Naive B cell (primary cell): ENCODE results near the gene LCNL1. TPM values are rescaled to one million over a fixed set of nuclear protein-coding genes. Genes with fewer than 3 reads are reported as not detected.

Experiments used
- ATAC-seq, 2 donors: fragments of 150-1000 bp; cut with Tn5 transposase; 2 replicates each; pipeline ENCODE4 v1.10.0; 2021; ENCODE audit warnings: low read depth in 2 of 2, mild to moderate bottlenecking in 2 of 2, moderate library complexity in 2 of 2
- DNase-seq: peaks from one replicate; pipeline ENCODE4 v3.0.0; 2022
- H3K27ac Mint-ChIP-seq, 6 donors: one replicate each; pipeline ENCODE4 v1.8.0; 2020 to 2022; ENCODE audit warnings: mild to moderate bottlenecking in 6 of 6, mixed read lengths in 6 of 6, moderate library complexity in 5 of 6, inconsistent platforms in 2 of 6
- H3K27me3 Mint-ChIP-seq, 3 donors: one replicate each; pipeline ENCODE4 v1.8.0; 2021 to 2022; ENCODE audit warnings: mixed read lengths in 3 of 3, mild to moderate bottlenecking in 1 of 3
- H3K36me3 Mint-ChIP-seq, 2 donors: one replicate each; pipeline ENCODE4 v1.8.0; 2020 to 2022; ENCODE audit warnings: mixed read lengths in 2 of 2, inconsistent platforms in 1 of 2, mild to moderate bottlenecking in 1 of 2
- H3K4me1 Mint-ChIP-seq, 3 donors: one replicate each; pipeline ENCODE4 v1.8.0; 2020 to 2022; ENCODE audit warnings: mixed read lengths in 3 of 3, inconsistent platforms in 1 of 3, mild to moderate bottlenecking in 1 of 3, moderate library complexity in 1 of 3
- H3K4me3 Mint-ChIP-seq, 8 donors: one replicate each; pipeline ENCODE4 v1.8.0; 2020 to 2022; ENCODE audit warnings: mild to moderate bottlenecking in 8 of 8, mixed read lengths in 8 of 8, moderate library complexity in 8 of 8, inconsistent platforms in 2 of 8
- H3K9me3 Mint-ChIP-seq, 7 donors: one replicate each; pipeline ENCODE4 v1.8.0; 2020 to 2022; ENCODE audit warnings: mixed read lengths in 7 of 7, mild to moderate bottlenecking in 5 of 7, inconsistent platforms in 2 of 7, moderate library complexity in 1 of 7
- polyA plus RNA-seq, 6 donors: library from polyadenylated mRNA; unstranded; fragments of 300-500 nt; fragmentation: Illumina TruSeq; gene quantifications; one replicate each; pipeline ENCODE4 v1.2.3, GENCODE V29; 2021; ENCODE audit warnings: low read depth in 6 of 6

The LCNL1 gene
- polyA plus RNA-seq, 6 donors from 2014 or later: not detected

DNA sequence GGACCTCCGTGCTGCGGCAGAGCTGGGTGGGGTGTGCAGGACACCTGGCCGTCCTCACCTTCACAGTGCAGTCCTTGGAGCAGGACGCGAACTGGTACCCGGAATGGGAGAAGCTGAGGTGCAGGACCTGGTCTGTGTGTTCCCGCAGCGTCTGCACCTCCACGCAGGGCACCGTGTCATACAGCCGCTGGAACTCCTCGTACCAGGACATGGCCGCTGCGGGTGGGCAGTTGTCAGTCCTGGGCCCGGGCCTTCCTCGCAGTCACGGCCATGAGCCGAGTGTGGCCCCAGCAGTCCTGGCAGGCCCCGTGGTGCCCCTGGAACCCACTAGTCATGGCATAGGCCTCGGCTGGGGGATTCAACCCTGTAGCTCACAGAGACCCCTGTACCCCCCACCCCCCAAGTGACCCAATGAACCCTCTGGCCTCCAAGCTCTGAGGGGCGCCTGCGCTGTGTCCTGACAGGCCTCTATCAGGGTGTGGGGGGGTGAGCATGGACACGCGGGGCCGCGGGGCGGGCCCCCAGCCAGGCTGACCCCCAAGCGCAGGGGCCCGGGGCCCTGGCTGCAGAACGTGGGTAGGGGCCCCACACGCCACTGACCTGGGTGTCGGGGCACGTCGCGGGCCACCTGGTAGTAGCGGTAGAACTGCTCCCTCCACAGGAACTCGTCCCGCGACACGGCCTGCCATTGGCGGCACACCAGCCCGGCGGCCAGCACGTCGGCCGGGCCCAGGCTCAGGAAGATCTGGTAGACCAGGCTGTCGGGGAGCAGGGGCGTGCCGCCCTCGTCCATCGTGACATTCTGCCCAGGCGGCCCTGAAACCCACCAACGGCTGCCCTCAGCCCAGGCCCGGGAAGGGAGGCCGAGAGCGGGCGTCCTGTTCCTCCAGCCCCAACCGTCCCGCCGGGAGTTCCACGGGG, 39.2 kb upstream of the LCNL1 start:
- peak; percentile 18 for DNase-seq
- peak overlapping the region in 3 of 6 donors; percentile 47 to 69 (median 62) for H3K27ac Mint-ChIP-seq

DNA sequence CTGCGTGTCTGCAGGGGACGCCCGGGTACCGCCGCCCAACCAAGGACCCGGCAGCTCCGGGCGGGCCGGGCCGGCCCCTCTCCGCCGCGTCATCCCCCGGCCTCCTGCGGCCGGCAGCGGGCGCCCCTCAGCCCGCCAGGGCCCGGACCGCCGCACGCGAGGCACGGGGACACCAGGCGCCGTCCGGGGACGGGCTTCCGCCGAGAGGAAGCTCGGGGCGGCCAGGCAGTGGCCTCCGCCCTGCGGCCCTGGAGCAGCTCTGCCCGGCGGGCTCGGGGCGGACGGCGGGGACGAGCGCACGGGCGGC, 38.6 kb upstream of the LCNL1 start:
- peaks cover under 1 to 4% of the 10 kb centered on the region in 2 donors for H3K36me3 Mint-ChIP-seq
- H3K4me3 Mint-ChIP-seq: peak overlapping the region in 4 of 8 donors; percentile 74 to 91 (median 78)
- H3K9me3 Mint-ChIP-seq: no peaks in the 10 kb centered on the region
- DNase-seq: no peak
- H3K27me3 Mint-ChIP-seq: no peaks in the 10 kb centered on the region
- peak; percentile 42 to 49 for ATAC-seq
- peak overlapping the region in 1 of 6 donors; percentile 47 for H3K27ac Mint-ChIP-seq
- H3K4me1 Mint-ChIP-seq: peaks cover 6 to 10% (median 10%) of the 10 kb centered on the region in 3 donors

More for the DNA sequence above, 39.2 kb upstream of the LCNL1 start:
- Mint-ChIP-seq H3K4me1 (peaks cover 6 to 13% (median 8%) of the 10 kb centered on the region in 3 donors), H3K36me3 (peaks cover 4 to 6% of the 10 kb centered on the region in 2 donors), H3K9me3 (no peaks in the 10 kb centered on the region), H3K27me3 (no peaks in the 10 kb centered on the region), H3K4me3 (peak overlapping the region; percentile 65 to 91 (median 77))
- peak; percentile 6 to 16 for ATAC-seq

DNA sequence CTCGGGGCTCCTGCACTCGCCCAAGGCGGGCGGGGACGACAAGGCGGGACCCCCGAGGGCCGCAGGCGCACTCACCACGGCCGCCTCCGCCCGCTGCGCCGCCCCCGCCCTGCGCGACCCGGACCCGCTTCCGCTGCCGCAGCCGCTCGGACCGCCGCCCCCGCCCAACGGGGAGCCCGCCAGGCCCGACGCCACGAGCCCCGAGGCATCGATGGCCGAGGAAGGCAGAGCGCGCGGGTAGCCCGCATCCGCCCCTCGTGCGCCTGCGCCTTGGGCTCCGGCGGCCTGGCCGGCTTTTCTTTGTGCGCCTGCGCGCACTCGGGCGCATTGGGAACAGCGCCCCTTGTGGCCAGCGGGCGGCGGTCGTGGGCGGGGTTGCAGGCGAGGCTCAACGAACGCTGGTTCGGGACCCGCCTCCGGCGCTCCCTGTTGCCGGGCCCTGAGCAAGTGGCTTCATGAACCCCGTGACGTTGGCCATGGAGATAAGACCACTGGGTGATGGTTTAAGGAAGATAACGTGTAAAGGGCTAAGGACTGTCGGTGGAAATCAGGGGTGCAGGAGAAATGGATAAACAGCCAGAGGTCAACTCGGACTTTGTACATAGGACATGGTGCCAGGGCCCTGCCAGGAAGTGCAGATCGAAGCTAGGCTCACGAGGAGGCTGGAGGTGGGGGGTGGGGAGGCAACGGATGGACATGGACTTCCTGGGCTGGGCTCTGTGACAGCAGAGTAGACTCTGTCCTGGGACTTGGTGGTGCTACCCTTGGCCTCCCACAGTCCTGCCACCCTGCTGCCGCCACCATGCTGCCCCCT, 38.1 kb upstream of the LCNL1 start, which contains the start of the genes C8G and FBXW5:
Gene C8G (plus strand): TSS at position 725 of the 814 bp plus-strand sequence. CDS start 78 bp downstream, at position 803.
Gene FBXW5 (minus strand): TSS at position 220 of the 814 bp plus-strand sequence. CDS start 655 bp downstream, outside the sequence.
- H3K27ac Mint-ChIP-seq: peak within 1 kb of the TSS in 5 of 6 donors; percentile 49 to 96 (median 87)
- peak; percentile 81 to 84 for ATAC-seq
- H3K4me1 Mint-ChIP-seq: peaks cover 8 to 10% (median 10%) of the 10 kb centered on the region in 3 donors

DNA sequence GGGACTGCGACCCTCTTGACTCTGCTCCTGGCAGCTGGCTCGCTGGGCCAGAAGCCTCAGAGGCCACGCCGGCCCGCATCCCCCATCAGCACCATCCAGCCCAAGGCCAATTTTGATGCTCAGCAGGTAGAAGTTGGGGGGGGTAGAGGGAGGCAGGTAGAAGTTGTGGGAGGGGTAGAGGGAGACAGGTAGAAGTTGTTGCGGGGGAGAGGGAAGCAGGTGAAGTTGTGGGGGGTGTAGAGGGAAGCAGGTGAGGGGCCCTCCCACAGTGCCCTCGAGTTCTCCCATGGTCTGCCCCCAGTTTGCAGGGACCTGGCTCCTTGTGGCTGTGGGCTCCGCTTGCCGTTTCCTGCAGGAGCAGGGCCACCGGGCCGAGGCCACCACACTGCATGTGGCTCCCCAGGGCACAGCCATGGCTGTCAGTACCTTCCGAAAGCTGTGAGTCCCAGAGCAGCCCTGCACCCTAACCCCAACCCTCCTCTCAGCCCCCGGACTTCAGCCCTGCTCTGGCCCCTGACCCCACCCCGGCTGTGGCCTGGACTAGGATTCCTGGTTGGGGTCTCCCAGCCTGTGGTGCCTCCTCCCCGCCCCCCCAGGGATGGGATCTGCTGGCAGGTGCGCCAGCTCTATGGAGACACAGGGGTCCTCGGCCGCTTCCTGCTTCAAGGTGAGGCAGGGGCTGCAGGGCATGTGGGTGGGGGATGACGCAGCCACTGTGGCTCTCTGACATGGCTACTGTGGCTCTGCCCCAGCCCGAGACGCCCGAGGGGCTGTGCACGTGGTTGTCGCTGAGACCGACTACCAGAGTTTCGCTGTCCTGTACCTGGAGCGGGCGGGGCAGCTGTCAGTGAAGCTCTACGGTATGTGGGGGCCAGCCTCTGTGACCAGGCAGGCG, 37.2 kb upstream of the LCNL1 start:
- Mint-ChIP-seq H3K9me3 (no peaks in the 10 kb centered on the region), H3K27ac (no peak overlapping the region), H3K4me3 (peak overlapping the region in 3 of 8 donors; percentile 53 to 74 (median 73)), H3K27me3 (no peaks in the 10 kb centered on the region), H3K36me3 (no peaks in the 10 kb centered on the region), H3K4me1 (peaks cover 10 to 19% (median 12%) of the 10 kb centered on the region in 3 donors)
- ATAC-seq (no peak), DNase-seq (no peak)

More for the DNA sequence above, 38.1 kb upstream of the LCNL1 start, which contains the start of the genes C8G and FBXW5:
- Mint-ChIP-seq H3K4me3 (peak within 1 kb of the TSS; percentile 73 to 91 (median 80)), H3K36me3 (no peaks in the 10 kb centered on the region), H3K9me3 (no peaks in the 10 kb centered on the region), H3K27me3 (no peaks in the 10 kb centered on the region)
- DNase-seq: peak; percentile 96

DNA sequence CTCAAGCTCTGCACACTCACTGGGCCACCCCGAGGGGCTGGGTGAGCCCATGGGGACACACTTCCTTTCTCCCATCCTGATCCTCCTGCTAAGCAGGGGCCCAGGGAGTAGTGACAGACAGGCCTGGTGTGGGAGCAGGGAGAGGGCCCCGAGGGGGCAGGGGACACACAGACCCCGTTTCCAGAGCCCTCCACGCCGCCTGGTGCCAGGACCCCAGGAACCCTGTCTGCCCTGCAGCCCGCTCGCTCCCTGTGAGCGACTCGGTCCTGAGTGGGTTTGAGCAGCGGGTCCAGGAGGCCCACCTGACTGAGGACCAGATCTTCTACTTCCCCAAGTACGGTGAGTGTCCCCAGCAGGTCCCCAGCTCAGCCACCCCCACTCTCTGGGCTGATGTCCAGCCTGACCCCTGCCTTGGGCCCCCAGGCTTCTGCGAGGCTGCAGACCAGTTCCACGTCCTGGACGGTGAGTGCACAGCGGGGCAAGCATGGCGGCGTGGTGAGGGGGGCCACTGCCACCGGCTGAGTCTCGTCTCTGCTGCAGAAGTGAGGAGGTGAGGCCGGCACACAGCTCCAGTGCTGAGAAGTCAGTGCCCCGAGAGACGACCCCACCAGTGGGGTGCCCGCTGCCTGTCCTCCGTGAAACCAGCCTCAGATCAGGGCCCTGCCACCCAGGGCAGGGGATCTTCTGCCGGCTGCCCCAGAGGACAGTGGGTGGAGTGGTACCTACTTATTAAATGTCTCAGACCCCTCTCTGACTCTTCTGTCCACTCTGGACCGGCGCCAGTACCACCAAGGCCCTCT, 36.4 kb upstream of the LCNL1 start:
- Mint-ChIP-seq H3K36me3 (no peaks in the 10 kb centered on the region), H3K4me1 (peaks cover 10 to 20% (median 12%) of the 10 kb centered on the region in 3 donors), H3K4me3 (peak overlapping the region in 2 of 8 donors; percentile 6 to 53), H3K27ac (no peak overlapping the region), H3K27me3 (no peaks in the 10 kb centered on the region), H3K9me3 (no peaks in the 10 kb centered on the region)
- ATAC-seq: no peak
- DNase-seq: no peak

DNA sequence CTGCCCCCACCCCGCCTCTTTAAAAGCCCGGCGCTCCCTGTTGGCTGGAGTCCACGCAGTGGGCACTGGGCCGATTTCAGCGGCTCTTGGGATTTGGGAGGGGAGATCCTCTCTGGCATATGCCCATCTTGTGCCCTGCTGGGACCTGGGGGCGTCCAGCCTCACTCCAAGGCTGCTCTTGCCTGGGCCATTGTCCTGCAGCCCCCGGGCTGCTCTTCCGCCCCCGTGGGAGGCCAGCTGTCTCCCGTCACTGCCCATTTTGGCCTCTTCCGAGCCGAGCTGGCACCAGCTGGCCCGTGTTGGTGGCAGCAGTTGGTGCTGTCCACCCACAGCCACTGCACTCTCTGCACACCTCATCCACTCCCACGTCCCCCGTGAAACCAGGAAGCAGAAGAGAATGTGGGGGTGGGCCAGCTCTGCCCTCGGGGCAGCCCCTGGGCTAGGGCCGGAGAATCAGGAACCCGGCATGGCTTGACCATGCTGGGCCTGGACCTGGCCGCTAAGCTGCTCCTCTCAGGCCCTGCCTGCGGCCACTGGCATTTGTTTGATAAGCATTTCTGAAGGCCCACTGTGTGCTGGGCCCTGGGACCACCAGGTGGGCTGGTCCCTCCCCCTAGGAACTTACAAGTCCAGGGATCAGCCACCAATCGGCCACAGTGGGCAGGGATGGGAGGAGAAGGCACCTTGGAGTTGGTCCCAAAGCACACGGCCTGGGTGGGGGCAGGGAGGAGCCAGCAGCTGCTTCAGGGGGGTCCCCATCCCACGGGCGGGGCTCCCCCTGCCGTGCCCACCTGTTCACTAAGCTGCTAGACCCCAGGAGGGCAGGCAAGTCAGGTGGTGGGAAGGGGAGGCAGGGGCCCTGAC, 35.5 kb upstream of the LCNL1 start:
- Mint-ChIP-seq H3K36me3 (no peaks in the 10 kb centered on the region), H3K9me3 (no peaks in the 10 kb centered on the region), H3K27ac (no peak overlapping the region), H3K4me3 (peak overlapping the region in 2 of 8 donors; percentile 31 to 38), H3K4me1 (peaks cover 8 to 20% (median 10%) of the 10 kb centered on the region in 3 donors), H3K27me3 (no peaks in the 10 kb centered on the region)
- ATAC-seq (no peak), DNase-seq (no peak)

DNA sequence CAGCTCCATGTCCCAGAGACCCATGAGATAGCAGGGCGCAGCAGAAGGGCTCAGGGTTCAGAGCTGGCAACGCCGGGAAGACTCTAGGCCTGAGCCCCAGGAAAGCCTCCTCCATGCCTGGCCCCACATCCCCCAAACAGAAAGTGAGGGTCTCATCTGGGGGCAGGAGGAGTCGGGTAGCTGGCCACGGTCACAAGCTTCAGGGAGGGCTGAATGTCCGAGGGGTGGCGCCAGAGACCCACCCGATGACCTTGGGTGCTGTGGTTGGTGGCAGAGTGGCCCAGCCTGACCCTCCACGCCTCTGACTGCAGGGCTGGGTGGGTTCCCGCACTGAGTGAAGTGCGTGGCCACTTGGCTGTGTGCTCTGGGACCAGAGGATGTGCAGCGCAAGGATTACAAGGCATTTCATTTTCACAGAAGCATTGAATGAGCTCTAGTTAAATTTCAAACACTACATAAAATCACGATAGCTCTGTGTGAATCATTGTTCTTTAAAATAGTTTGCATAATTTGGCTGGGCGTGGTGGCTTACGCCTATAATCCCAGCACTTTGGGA, 34.8 kb upstream of the LCNL1 start:
- Mint-ChIP-seq H3K4me1 (peaks cover 8 to 20% (median 10%) of the 10 kb centered on the region in 3 donors), H3K4me3 (peak overlapping the region; percentile 47 to 88 (median 80)), H3K27ac (peak overlapping the region in 2 of 6 donors; percentile 57 to 90), H3K36me3 (no peaks in the 10 kb centered on the region), H3K27me3 (no peaks in the 10 kb centered on the region), H3K9me3 (no peaks in the 10 kb centered on the region)
- DNase-seq (no peak), ATAC-seq (no peak)

DNA sequence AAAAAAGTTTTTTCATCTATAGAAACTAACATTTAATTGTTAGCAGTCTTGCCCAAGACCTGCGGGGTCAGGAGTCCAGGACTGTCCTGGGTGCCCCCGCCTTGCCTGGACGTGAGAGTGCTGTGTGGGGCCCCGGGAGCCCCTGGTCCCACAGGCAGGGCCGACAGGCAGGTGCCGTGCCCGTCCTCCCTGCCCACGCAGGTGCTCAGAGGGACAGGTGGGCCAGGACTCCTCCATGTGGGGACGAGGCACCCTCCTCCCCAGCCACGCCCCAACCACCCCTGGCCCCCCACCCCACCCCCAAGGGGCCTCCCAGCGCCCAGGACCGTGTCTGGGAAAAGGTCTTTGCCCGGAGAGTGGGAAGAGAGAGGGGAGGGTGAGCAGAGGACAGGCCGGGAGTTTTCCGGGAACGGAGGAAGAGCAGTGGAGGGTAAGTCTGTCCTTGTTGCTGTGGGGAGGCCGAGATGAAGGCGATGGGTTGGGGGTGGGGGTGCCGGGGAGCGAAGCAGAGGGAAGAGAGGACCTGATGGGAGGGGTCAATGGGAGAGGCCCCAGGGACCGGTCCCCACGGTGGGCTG, 33.5 kb upstream of the LCNL1 start:
- ATAC-seq: no peak
- H3K36me3 Mint-ChIP-seq: no peaks in the 10 kb centered on the region
- H3K4me1 Mint-ChIP-seq: peaks cover 6 to 20% (median 8%) of the 10 kb centered on the region in 3 donors
- no peaks in the 10 kb centered on the region for H3K9me3 Mint-ChIP-seq
- DNase-seq: no peak
- no peaks in the 10 kb centered on the region for H3K27me3 Mint-ChIP-seq
- peak overlapping the region; percentile 75 to 93 (median 84) for H3K4me3 Mint-ChIP-seq
- peak overlapping the region in 4 of 6 donors; percentile 59 to 89 (median 83) for H3K27ac Mint-ChIP-seq

DNA sequence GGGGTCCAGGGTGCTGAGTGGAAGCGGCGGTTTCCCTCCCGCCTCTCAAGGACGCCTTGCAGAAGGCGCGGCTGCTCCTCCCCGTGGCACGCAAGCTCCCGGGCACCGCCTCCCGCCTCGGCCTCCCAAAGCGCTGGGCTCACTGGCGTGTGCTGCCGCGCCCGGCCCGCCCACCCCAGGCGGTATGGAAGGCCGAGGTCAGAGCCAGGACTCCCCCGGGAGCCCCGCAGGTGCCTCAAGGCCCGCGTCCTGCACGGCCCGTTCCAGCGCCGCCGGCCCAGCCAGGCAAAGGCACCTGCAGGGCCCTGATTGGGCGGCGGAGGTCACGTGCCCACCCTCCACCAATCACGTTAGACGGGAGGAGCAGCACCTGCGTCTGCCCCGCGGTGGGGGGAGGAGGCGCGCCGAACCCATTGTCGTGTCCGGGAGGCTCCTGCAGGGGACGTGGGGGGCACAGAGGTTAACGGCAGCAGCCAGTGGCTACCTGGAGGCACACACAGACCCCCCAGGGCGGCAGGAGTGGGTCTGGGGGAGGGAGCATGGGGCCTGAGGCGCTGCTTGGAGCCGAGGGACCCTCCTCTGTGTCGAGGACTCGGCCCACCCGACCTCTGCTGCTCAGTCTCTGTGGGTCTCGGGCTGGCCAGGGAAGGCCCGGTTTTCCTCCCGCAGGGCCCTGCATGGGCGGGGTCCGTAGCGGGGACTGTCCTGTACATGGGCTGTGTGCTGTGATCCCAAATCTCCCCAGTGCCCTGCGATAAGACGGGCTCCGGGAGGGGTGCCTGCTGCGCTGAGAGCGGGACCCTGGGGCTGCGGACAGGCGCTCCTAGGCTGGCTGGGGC, 32.8 kb upstream of the LCNL1 start:
- H3K36me3 Mint-ChIP-seq: no peaks in the 10 kb centered on the region
- H3K27ac Mint-ChIP-seq: peak overlapping the region in 5 of 6 donors; percentile 47 to 89 (median 82)
- H3K4me1 Mint-ChIP-seq: peaks cover 2 to 14% (median 4%) of the 10 kb centered on the region in 3 donors
- ATAC-seq: peak; percentile 97 to 98
- H3K9me3 Mint-ChIP-seq: no peaks in the 10 kb centered on the region
- DNase-seq: peak; percentile 95
- H3K27me3 Mint-ChIP-seq: peaks cover 0 to 6% (median 0%) of the 10 kb centered on the region in 3 donors
- H3K4me3 Mint-ChIP-seq: peak overlapping the region; percentile 80 to 93 (median 87)

DNA sequence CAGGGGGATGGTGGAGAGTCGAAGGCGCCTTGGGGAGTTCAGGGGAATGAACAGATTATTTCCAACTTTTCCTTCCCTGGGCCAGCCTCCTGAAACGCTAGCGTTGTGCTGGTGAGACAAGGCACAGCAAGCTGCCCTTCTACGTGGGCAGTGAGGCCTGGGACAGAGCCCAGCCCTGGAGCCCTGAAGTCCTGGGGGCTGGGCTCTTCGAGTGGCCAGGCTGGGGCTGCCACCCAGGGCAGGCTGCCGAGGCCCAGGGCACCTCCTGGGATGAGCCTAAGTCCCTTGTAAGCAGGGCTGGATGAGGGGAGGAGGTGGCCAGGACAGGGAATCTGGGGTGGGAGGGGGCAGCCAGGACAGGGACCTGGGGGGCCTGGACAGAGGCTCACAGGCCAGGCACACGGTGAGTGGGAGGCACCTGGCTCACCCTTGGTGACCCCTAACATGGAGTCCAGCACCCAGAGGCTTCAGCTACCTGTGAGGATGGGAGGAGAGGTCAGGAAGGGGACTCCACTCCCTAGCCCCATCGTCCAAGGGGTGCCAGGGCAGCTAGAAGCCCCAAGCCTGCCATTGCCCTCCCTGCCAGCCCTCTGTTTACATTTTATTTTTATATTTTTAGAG, 32.0 kb upstream of the LCNL1 start:
- H3K27me3 Mint-ChIP-seq: peaks cover 0 to 11% (median 0%) of the 10 kb centered on the region in 3 donors
- no peak for ATAC-seq
- peak overlapping the region; percentile 80 to 92 (median 87) for H3K4me3 Mint-ChIP-seq
- DNase-seq: no peak
- H3K36me3 Mint-ChIP-seq: no peaks in the 10 kb centered on the region
- peaks cover 2 to 14% (median 4%) of the 10 kb centered on the region in 3 donors for H3K4me1 Mint-ChIP-seq
- H3K9me3 Mint-ChIP-seq: no peaks in the 10 kb centered on the region
- no peak overlapping the region for H3K27ac Mint-ChIP-seq
